ENCODE results near the gene ZGPAT. TPM values are rescaled to one million over a fixed set of nuclear protein-coding genes. Genes with fewer than 3 reads are reported as not detected.

ZGPAT gene
- total RNA-seq, 2 donors from 2014 or later, result 32.6 to 41.1 TPM

GRCh38 chr20:63700199-63701050, 7.4 kb upstream of the ZGPAT start:
- no peak for ATAC-seq (ENCODE audit: insufficient number of reproducible peaks, low FRiP score, low read depth)
- H3K27ac ChIP-seq, result peak overlapping the region in 1 of 2 donors; percentile 78
- peaks cover 17% of the 10 kb centered on the region for H3K36me3 ChIP-seq
- H3K27me3 ChIP-seq (replicated peaks; ENCODE audit: insufficient read depth), result no peaks in the 10 kb centered on the region
- peaks cover 25 to 46% of the 10 kb centered on the region in 2 donors for H3K4me1 ChIP-seq (ENCODE audit: control insufficient read depth in 1 of 2, low read depth in 2 of 2)
- TF ChIP-seq, protein P1, sequence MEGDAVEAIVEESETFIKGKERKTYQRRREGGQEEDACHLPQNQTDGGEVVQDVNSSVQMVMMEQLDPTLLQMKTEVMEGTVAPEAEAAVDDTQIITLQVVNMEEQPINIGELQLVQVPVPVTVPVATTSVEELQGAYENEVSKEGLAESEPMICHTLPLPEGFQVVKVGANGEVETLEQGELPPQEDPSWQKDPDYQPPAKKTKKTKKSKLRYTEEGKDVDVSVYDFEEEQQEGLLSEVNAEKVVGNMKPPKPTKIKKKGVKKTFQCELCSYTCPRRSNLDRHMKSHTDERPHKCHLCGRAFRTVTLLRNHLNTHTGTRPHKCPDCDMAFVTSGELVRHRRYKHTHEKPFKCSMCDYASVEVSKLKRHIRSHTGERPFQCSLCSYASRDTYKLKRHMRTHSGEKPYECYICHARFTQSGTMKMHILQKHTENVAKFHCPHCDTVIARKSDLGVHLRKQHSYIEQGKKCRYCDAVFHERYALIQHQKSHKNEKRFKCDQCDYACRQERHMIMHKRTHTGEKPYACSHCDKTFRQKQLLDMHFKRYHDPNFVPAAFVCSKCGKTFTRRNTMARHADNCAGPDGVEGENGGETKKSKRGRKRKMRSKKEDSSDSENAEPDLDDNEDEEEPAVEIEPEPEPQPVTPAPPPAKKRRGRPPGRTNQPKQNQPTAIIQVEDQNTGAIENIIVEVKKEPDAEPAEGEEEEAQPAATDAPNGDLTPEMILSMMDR (IDR thresholded peaks at IDR 0.05), result no peak
- no peak for DNase-seq (ENCODE audit: low spot score)
- H3K9me3 ChIP-seq, result no peaks in the 10 kb centered on the region
- no peak overlapping the region for H3K4me3 ChIP-seq

DNA sequence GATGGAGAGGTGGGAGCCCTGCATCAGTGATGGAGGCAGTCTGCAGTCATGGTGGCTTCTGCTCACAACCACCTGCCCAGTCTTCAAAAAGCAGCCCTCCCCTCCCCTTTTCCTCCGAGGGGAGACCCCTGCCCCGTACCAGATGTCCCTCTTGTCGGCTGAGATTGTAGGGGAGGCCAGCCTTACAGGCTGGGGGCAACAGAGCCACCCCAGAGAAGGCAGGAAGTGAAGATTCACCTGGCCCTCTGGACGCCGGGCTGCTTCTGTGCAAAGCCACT, 6.8 kb upstream of the ZGPAT start:
- DNase-seq (ENCODE audit: low spot score), result no peak
- TF ChIP-seq, protein P1 (IDR thresholded peaks at IDR 0.05), result no peak

DNA sequence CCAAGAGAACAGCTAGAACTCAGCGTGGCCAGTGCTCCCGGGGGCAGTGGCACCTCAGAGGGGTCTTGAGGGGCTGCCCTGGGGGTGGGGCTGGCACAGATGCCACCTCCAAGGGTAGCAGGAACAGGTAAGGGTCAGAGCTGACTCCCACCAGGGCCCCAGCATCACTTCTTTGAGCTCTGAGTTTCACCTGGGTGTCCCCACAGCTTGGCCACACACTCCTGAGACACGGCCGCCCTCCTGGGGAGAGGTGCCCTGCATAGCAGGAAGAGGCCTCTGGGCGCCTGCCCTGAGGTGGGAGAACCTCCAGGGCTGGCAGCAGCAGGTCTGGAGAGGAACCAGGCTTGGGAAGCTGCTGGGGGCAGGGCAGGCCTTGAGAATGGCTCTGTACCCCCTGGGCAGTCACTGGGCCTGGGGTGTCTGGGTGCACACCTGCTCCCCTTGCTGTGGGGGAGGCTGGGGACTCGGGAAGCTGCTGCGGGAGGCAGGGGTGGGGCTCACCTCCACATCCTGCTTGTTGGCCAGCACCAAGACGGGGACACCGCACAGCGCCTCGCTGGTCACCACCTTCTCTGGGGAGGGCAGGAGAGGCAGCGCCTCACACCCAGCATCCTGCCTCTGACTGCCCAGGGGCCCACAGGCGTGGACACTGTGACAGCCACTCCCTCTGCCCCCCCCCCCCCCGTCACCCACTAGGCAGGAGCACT, 6.4 kb upstream of the ZGPAT start:
- H3K4me1 ChIP-seq (ENCODE audit: control insufficient read depth in 1 of 2, low read depth in 2 of 2), result peaks cover 30 to 42% of the 10 kb centered on the region in 2 donors
- DNase-seq (ENCODE audit: low spot score), result no peak
- H3K27ac ChIP-seq, result no peak overlapping the region
- ATAC-seq (ENCODE audit: insufficient number of reproducible peaks, low FRiP score, low read depth), result no peak
- no peaks in the 10 kb centered on the region for H3K27me3 ChIP-seq (replicated peaks; ENCODE audit: insufficient read depth)
- no peak overlapping the region for H3K4me3 ChIP-seq
- TF ChIP-seq, protein P1 (IDR thresholded peaks at IDR 0.05), result no peak
- H3K36me3 ChIP-seq, result peaks cover 25% of the 10 kb centered on the region
- H3K9me3 ChIP-seq, result no peaks in the 10 kb centered on the region

More for the DNA sequence above, 6.8 kb upstream of the ZGPAT start:
- Histone ChIP-seq H3K4me3 (no peak overlapping the region), H3K4me1 (ENCODE audit: control insufficient read depth in 1 of 2, low read depth in 2 of 2) (peaks cover 25 to 42% of the 10 kb centered on the region in 2 donors), H3K27me3 (replicated peaks; ENCODE audit: insufficient read depth) (no peaks in the 10 kb centered on the region), H3K36me3 (peaks cover 23% of the 10 kb centered on the region), H3K27ac (no peak overlapping the region), H3K9me3 (no peaks in the 10 kb centered on the region)
- ATAC-seq (ENCODE audit: insufficient number of reproducible peaks, low FRiP score, low read depth), result no peak

DNA sequence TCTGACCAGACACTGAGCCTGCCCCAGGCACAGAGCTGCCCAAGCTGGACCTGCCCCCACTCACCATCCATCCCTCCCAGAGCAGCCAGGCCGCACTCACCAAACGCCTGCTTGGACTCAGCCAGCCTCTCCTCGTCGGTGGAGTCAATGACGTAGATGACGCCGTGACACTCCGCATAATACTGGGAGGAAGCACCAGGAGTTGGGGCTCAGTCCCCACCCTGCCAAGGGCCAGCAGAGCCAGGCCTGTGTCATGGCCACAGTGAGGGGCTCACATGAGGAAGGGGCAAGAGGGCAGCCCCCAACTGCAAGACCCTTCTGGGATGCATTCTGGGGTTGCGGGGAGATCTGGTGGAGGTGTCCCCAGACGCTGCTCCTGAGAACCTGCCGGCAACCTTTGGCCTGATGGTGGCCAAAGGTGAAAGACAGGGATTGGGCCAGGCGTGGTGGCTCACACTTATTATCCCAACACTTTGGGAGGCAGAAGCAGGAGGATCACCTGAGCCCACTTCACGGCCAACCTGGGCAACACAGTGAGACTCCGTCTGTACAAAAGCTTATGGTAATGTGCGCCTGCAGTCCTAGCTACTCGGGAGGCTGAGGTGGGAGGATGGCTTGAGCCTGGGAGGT, 5.7 kb upstream of the ZGPAT start:
- no peaks in the 10 kb centered on the region for H3K27me3 ChIP-seq (replicated peaks; ENCODE audit: insufficient read depth)
- DNase-seq (ENCODE audit: low spot score) (no peak), ATAC-seq (ENCODE audit: insufficient number of reproducible peaks, low FRiP score, low read depth) (no peak)
- H3K4me3 ChIP-seq, result no peak overlapping the region
- TF ChIP-seq, protein P1 (IDR thresholded peaks at IDR 0.05), result no peak
- no peaks in the 10 kb centered on the region for H3K9me3 ChIP-seq
- H3K4me1 ChIP-seq (ENCODE audit: control insufficient read depth in 1 of 2, low read depth in 2 of 2), result peaks cover 31 to 42% of the 10 kb centered on the region in 2 donors
- H3K36me3 ChIP-seq, result peaks cover 25% of the 10 kb centered on the region
- no peak overlapping the region for H3K27ac ChIP-seq
